GM10847 (cell line): ENCODE data around the gene TJP1.

Source experiments
- POLR2A ChIP-seq: IDR thresholded peaks from 2 replicates; pipeline ENCODE4 v1.6.1; 2011; ENCODE audit not compliant: insufficient read length; ENCODE audit errors: extremely low read depth

The TJP1 gene

GRCh38 chr15:29822100-29822683 is at the start of gene TJP1:
Gene TJP1 (minus strand): TSS chr15:29822468. CDS start chr15:29822028, 440 bp downstream.
- TF ChIP-seq POLR2A = no peak

- TF ChIP-seq POLR2A = no peak
Observed at GRCh38 chr15:29871401-29871800, 49.1 kb upstream of the TJP1 start.

GRCh38 chr15:29870495-29871151 is 48.4 kb upstream of the TJP1 start:
- no peak for TF ChIP-seq POLR2A

- no peak for TF ChIP-seq POLR2A
Observed at GRCh38 chr15:29867241-29868000, 45.2 kb upstream of the TJP1 start.

- TF ChIP-seq POLR2A = no peak
Observed at GRCh38 chr15:29866337-29866736, 44.1 kb upstream of the TJP1 start.

- TF ChIP-seq POLR2A = no peak
Observed at GRCh38 chr15:29864501-29864900, 42.2 kb upstream of the TJP1 start.

GRCh38 chr15:29863438-29863837 is 41.2 kb upstream of the TJP1 start:
- TF ChIP-seq POLR2A = no peak

GRCh38 chr15:29862271-29862670 is 40.0 kb upstream of the TJP1 start:
- no peak for TF ChIP-seq POLR2A

GRCh38 chr15:29860872-29861271 is 38.6 kb upstream of the TJP1 start:
- no peak for TF ChIP-seq POLR2A

GRCh38 chr15:29859973-29860715 is 37.9 kb upstream of the TJP1 start:
- TF ChIP-seq POLR2A = no peak

- TF ChIP-seq POLR2A = no peak
Observed at GRCh38 chr15:29859293-29859692, 37.0 kb upstream of the TJP1 start.

GRCh38 chr15:29857221-29857789 is 35.0 kb upstream of the TJP1 start:
- TF ChIP-seq POLR2A = no peak

GRCh38 chr15:29854413-29854812 is 32.1 kb upstream of the TJP1 start:
- no peak for TF ChIP-seq POLR2A

GRCh38 chr15:29853211-29853987 is 31.1 kb upstream of the TJP1 start:
- no peak for TF ChIP-seq POLR2A

GRCh38 chr15:29852201-29852600 is 29.9 kb upstream of the TJP1 start:
- TF ChIP-seq POLR2A = no peak

- no peak for TF ChIP-seq POLR2A
Observed at GRCh38 chr15:29849716-29850115, 27.4 kb upstream of the TJP1 start.
